ENCODE data around the gene ACOX1.

- TF ChIP-seq ZBTB33 (IDR thresholded peaks at IDR 0.05; ENCODE audit: borderline replicate concordance, low read depth) (no peak), CTCF (IDR thresholded peaks at IDR 0.05) (no peak)
These were observed 47.8 kb upstream of the ACOX1 start for GRCh38 chr17:76026714-76027158.

Data from SK-N-SH (cell line).